A204.1 (cell line): ENCODE data around the gene KCNJ12.
"Not testable (repeated sequence)": the region's sequence is repeated elsewhere in the genome, so short reads cannot be mapped to it uniquely, and the experiment has no call there.

ENCODE experiments used
- FAIRE-seq: peaks from 2 replicates; lab custom pipeline; 2012; peaks lifted over from hg19 to GRCh38; lab: Jason Lieb, UNC

Gene KCNJ12

DNA sequence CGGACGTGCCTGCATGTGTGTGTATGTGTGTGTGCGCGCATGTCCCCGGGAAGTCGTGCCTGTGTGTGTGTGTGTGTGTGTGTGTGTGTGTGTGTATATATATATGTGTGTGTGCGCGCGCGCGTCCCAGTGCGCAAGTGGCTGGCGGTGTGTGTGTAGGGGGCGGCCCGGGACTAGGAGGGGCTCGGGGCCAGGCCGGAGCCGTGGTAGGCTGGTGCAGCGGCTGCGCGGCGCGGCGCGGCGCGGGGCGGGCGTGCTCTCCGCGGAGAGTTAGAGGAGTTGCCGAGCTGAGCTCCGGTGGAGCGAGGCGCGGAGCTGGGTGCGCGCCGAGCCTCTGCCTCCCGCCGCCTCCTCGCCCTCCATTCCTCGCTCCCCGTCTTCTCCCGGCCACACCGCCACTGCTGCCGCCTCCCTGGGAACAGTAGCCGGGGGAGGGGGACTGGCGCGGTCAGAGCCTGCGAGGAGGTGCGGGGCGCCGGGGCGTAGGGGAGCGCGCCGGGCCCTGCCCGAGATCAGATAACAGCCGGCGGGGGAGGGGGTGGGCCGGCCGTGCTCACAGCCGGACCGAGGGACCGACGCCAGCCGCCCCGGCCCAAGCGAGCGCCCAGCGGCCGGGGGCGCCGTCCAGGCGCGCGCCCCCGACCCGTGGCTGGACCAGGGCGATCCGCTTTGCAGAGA is at the start of gene KCNJ12:
KCNJ12 (plus strand) TSS at position 277 of the 678 bp plus-strand sequence. CDS start 38,986 bp downstream, outside the sequence.
- no peak for FAIRE-seq

DNA sequence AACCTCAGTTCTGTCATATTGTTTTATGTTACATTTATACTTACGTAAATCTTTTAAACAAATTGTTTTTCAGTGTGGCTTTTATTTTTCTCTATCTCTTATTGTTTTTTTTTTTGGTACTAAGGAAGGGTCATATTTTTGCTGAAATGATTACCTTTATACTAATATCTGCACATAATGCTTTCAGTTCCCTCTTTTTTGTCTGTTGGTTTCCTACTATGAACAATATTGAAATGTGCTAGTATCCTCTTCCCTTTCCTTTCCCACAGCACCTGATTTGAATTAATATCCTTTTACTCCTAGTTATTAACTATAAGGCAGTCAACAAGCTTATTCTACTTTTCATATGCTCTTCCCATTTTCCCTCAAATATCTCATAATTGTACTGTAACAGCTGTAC is 48.2 kb upstream of the KCNJ12 start:
- FAIRE-seq = not testable (repeated sequence)

DNA sequence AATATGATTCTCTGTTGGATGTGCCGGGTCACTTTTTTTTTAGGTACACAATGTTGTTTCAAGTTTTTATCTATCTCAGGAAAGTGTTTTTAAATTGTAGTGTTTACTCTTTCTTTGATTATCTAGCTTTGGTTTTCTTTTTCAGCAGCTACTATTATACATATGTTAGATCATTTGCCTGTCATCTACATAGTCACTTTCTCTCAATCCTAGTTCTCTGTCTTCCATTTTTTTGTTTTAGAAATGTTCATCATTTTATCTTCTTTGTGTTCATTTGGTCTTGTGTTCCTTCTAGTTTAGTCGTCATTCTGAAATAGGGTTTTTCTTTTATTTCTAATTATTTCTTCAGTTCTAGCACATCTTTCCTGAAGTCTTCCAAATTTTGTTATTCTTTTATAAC is 47.4 kb upstream of the KCNJ12 start:
- peak; percentile 68 for FAIRE-seq

DNA sequence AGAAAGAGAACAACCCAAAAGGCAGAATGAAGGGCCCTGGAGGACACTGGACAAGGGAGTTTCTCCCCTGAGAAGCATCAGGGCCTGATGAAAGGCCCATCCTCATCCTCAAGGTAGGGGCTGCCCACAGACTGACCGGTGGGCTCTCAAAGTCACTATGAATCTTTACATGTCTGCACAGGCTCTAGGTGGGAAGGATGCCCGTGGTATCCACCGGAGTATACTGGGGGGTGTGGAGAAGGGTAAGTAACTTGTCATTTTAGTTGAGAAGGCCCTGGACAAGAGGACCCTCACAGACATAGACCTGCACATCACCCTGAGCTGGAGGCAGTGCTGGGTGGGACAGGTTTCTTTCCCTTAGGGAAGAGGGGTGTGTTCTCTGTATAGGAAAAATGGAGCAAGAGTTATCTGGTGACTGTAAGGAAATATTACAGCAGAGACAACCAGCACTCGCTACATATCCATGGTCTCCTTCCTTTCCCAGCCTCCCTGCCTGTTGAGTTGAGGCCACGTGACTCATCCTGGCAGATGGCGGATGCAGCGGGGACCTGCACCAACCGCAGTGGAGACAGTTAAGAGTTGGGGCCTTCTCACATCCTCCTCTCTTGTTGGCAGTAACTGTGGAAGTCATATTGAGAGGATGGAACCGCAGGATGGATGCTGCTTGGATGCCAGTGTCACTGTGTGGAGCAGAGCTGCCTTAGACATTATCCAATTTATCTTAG is 45.6 kb upstream of the KCNJ12 start:
- no peak for FAIRE-seq

DNA sequence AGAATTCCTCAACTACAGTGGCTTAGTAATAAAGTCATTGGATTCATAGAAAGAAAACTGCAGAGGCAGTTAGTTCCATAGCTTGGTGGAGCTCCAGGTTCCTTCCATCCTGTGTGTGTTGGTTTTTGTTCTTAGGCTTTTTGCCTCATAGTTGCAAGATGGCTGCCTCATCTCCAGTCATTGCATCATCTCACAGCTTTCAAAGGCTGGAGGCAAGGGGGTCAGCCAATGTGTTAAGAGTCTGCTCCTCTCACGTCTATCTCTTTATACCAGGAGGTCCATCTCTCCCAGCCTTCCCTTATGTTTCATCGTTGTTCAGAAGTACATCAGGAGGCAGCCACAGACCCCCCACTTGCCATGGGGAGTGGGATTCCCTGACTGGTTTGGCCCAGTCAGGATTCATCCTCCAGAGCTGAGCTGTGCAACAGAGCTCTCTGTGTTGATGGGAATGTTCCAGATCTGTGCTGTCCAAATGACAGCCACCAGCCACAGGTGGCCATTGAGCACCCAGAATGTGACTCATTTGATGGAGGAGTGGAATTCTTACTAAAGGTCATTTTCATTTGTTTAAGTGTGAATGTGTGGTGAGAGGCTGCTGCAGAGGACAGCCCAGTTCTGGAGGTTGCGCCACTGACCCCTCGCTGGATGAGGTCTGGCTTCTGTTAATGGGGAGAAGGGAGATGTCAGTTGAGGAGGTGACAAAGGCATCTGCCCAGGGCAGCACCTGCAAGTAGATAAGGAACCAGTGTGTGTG is 39.4 kb upstream of the KCNJ12 start:
- not testable (repeated sequence) for FAIRE-seq

DNA sequence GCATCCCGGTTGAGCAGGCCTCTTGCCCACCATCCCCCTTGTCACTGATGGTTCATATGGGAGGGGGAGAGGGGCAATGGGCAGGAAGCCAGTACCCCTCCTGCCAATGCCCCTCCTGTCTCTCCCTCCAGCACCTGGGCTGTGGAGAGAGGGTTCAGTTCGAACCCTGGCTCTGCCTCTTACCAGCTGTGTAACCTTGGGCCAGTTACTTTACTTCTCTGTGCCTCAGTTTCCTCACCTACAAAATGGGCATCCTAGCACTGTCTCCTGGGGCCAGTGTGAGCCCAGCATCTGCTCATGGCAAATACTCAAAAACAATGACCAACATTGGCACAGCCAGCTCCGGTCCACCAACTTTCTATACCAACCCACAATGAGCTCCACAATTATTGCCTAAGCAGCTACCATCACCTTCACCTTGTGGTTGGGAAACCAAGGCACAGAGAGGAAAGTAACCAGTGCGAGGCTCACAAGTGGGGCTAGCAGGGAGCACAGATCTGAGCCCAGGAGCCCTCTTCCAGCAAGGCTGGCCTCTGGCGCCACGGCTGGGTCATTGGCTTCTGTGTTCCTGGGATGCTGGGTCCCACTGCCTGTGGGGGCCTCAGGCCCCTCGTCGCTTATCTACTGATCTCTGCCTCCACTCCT is 38.1 kb upstream of the KCNJ12 start:
- FAIRE-seq = not testable (repeated sequence)

DNA sequence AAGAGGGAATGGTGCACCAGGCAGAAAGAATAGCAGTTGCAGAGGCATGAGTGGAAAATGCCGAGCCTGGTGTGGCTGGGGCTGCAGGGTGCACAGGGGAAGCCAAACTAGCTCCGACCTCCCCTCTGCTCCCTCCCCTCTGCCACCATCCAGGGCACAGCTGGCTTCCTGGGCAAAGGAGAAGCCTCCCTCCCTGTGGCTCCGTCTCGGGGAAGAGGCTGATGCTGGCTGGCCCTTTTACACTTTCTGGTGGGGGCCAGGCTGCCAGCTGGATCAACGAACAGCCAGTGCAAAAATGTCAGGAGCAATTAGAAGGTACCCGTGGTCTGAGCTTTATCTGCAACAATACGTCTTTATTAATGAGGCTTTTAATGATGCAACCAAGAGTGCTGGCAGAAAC is 37.1 kb upstream of the KCNJ12 start:
- no peak for FAIRE-seq

DNA sequence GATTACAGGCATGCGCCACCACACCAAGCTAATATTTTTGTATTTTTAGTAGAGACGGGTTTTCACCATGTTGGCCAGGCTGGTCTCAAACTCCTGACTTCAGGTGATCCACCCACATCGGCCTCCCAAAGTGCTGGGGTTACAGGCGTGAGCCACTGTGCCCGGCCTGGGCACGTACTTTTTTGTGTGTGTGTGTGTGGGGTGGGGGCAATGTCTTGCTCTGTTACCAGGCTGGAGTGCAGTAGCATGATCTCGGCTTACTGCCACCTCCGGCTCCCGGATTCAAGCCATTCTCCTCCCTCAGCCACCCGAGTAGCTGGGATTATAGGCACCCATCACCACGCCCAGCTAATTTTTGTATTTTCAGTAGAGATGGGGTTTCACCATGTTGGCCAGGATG is 36.6 kb upstream of the KCNJ12 start:
- not testable (repeated sequence) for FAIRE-seq

DNA sequence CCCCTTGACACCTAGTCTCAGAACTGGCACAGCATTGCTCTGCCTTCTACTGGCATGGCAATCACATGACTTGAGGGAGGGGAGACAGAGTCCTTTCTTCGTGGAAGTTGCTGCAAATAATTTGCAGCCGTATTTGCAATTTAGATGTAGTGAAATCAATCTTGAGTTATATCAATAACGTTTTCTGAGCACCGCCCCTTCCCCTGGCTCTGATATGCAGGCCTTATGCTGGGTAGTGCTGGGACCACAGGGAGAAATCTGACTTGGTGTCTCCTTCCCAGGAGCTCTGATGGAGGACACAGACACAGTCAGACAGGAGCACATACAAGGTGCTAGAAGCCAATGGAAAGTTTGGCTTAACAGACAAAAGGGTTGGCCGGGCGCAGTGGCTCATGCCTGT is 35.8 kb upstream of the KCNJ12 start:
- not testable (repeated sequence) for FAIRE-seq

DNA sequence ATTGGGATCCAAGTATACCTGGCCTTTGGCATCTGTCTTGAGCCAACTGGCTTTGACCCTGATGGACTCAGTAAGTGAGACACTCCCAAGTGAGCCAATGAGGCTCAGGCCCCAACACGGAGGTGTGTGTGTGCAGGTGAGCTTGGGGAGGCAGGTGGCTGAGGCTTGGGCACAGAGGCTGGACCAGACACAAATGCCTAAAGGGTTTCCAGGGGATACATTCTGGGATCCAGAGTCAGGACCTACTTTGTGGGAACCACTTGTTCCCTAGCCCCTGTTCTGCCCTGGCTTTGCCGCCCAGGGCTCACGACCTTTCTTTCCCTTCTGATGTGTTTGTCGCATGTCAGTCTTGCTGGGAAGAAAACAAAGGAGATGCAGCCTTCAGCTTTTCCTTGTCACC is 34.9 kb upstream of the KCNJ12 start:
- FAIRE-seq = not testable (repeated sequence)

DNA sequence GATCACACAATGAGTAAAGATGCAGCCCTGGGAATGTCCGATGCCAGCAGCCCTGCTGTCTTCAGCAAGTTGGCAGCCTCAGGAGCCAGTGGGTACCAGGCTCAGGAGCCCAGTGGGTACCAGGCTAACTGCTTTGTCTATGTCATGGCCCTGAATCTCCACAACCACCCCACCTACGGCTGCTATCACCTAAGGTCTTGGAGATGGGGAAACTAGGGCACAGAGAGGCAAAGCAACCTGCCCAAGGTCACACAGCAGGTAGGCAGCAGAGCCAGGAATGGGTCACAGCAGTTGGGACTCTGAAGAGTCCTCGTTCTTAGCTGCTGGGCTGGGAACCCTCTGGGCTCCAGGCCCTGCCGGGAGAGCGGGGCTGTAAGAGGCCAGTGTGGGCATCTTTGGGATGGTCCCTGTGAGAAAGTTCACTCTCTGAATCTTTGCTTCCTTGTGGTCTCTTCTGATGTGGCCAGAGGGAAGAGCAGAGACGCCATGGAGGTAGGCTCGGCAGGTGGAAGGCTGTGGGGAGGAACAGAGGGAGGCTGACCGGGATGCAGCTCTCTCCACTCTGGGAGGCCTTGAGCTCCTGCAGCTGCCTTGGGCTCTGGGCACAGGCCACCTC is 34.1 kb upstream of the KCNJ12 start:
- not testable (repeated sequence) for FAIRE-seq

DNA sequence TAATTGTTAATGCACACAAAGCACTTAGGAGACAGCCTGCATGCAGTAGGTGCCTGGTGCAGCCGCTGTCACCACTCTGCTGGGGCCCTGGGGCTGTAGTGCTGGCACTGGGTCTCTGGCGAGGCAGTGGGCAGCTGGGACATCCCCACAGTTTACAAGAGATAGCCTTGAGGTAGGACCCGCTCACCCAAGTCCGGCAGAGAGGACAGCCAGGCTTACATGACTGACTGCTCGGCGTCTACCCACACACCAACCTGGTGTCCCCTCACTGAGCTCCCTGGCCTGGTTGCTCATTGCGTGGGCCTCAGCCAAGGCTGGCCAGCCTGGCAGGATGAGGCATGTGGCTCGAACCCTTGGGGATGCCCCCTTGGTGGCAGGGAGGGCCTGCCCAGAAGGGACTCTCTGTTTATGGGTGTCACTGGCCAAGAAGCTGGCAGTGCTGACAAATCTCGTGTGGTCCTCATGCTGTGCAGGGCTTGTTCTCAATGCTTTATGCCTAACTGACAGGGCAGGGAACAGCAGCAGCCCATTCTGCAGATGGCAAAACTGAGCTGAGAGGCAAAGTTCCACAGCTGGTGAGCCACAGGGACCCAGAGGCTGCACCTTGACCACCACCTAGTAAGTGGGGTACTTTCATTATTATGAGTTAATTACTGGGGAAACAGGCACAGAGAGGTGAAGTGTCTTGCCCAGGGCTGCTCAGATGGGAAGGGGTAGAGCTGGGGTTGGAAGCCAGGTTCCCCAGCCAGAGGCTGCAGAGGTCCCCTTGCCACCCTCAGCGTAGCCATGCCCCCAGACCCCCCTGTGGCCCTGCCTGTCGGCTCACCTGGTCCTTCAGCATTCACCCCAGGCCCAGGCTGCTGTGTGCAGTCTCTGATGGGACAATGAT is 32.9 kb upstream of the KCNJ12 start:
- not testable (repeated sequence) for FAIRE-seq

DNA sequence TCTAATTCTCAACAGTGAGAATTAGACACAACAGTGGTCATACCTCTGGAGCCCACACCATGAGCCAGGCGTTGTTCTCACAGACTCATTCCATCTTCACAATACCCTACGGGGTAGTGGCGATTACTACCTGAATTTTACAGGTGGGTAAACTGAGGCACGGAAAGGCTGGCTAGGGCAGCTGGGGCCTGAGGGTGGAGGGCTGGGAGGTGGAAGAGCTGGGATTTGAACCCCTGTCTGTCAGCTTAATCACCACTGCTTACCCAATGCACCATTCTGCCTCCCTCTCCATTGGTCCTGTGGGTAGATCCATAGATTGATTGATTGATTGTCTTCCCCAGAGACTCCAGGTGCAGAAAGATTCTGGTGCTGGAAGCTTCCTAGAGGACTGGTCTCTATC is 31.4 kb upstream of the KCNJ12 start:
- not testable (repeated sequence) for FAIRE-seq

DNA sequence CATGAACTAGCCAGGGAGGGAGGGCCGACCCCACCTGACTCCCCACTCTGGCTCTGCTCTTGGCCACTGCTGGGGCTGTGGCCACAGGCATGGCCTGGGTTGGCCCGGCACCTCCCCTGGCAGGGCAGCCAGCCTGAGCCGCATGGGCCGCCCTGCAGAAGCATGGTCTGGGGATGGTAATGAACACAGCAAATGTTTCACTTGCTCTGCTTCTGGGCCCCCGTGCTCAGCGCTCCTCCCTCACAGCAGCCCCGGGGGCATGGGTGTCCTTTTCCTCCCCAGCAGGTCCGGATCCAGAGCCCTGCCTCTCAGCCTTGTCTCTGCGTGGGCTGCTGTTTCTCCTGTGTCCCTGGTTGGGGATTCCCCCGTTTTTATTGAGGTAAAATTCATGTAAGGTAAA is 30.9 kb upstream of the KCNJ12 start:
- FAIRE-seq = no peak

DNA sequence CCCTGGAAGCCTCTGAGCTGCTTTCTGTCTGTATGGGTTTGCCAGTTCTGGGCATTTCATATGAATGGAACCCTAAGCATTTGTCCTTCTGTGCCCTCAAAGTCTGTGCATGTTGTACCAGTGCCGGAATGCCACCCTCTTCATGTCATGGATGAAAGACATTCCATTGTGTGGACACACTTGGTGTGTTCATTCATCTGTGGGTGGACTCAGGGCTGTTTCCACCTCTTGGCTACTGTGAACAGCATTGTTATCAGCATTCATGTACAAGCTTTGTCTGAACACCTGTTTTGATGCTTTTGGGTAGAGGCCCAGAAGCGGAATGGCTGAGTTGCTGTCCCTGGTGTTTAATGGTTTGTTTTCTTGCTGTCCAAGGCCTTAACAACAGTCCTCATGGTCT is 30.1 kb upstream of the KCNJ12 start:
- FAIRE-seq = not testable (repeated sequence)

DNA sequence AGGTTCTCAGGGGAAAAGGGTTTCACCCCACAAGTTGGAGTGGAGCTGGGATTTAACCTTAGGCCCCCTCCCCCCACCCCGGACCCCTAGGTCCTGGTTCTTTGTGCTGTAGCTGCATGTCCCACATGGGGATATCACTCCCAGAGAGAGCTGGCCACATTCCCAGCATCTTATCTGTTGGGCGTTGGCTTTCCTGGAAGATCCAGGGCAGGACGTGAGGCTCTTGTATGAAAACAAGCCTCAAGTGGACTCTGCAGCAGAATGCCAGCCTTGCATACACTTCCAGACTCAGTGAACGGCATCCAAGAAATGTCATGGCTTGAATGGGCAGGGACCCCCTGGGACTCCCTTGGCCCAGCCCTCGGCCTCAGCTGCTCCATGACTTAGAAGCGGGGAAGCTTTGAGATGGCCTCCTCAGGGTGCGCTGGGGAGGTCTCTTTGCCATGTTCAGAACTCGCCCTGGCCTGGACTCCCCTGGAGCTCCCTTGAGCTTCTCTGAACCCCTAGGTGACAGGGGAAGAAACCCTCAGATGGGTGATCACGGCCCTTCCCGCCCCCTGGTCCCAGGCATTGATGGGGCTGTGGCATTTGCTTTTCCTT is 29.4 kb upstream of the KCNJ12 start:
- FAIRE-seq = not testable (repeated sequence)

DNA sequence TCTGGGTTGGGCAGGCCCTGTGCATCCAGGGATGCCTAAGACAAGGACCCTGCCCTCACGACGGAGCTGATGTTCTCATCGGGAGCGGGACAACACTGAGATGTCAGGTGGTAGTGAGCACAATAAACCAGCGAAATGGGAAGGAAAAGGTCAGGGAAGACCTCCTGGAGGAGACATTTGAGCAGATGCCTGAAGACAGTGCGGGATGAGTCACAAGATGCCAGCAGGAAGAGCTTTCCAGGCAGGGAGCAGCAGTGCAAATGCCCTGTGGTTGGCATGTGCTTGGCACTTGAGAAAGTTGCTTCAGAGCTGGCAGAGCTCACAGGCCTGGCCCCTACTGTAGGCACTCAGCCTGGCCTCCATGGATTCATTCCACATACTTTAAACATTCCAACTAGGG is 28.5 kb upstream of the KCNJ12 start:
- FAIRE-seq = not testable (repeated sequence)

DNA sequence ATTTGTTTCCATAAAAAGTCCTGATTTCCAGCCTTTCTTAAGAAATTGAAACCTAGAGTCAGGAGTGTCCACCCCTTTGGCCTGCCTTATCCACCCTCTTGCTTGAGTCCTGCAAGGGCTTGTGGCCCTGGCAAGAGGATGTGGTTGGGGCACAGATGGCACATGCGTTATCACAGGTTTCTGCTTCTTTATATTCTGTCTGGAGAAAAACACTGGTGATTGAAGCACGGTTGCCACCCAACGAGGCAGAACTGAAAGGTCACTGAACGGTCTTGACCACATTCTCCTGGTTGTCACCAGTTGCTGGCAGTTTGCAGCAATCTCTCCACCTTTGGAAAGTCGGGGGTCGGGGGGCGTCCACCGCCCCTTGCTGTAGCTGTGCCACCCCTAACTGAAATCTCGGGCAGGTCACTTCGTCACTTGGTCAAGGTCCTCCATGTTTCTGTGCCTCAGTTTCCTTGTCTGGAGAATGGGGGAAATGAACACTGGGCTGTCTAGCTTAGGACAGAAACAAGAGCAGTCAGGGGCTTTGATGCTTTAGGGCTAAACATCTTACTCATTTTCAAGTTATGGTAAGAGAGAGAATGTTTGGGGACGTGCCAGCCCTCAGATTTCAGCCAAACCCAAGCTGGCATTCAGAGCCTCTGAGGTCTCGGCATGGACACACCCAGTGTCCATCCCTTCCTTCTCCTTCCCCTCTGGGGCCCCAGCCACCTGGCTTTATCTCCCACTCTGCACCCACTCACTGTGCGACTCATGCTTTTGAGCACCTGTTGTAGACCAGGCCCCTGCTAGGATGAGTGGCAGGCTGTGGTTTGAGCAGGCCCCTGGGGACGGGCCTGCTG is 27.9 kb upstream of the KCNJ12 start:
- FAIRE-seq = not testable (repeated sequence)

DNA sequence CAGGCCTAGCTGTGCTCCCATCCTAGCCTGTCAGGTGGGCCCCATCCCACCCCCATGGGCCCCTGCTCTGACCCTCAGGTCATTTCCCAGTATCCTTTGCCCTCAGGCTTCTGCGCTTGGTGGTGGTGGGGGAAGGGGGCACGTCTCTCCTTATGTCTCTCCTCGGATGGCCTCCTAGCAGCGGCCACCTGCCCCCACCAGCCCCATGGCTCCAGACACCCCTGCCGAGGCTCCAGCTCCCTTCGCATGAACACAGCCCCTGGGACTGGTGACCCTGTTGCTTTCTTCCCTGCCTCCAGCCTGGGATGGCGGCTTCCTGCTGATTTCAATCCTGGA is 27.3 kb upstream of the KCNJ12 start:
- FAIRE-seq = not testable (repeated sequence)
